ENCODE results near the gene RGCC.

Gene RGCC

DNA sequence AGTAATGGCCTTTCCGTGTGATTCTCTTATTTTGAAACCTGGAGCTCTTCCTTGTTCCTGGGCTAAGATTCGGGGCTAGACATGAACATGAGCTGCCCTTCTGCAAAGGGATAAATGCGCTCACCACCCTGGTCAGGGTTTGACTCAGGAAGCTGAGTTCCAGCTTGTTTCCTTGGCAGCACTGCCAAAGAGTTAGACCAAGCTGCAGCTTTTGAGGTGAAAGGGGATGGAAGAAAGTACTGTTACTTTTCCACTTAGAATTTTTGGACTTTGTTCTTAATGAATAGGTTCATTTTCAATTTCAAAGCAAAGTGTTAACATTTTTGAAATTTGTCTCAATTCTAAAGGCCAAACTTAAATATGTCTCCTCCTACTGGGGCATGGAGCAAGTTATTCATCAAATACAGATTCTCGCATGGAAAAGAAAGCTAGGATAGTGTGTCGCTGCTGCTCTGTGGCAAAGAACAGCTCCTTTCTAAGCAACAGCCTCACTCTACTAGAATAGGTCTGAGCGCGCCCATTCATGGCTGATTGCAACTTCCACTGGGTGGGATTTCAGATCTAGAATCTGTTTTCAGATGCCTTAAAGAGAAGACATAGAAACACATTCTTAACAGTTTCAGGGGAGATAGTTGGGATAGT is 2.2 kb downstream of the RGCC start:
- DNase-seq (peak; percentile 43), ATAC-seq (peak; percentile 15)
- Mint-ChIP-seq H3K36me3 (ENCODE audit: low read depth) (peaks cover 49% of the 10 kb centered on the region), H3K4me3 (peak overlapping the region; percentile 89), H3K4me1 (peaks cover 68% of the 10 kb centered on the region), H3K9me3 (peaks cover 7% of the 10 kb centered on the region), H3K27me3 (peaks cover 19% of the 10 kb centered on the region), H3K27ac (peak overlapping the region; percentile 96)

GRCh38 chr13:41460074-41460465 is 2.7 kb downstream of the RGCC start:
- Mint-ChIP-seq H3K36me3 (ENCODE audit: low read depth) (peaks cover 55% of the 10 kb centered on the region), H3K9me3 (peaks cover 7% of the 10 kb centered on the region), H3K27ac (peak overlapping the region; percentile 96), H3K4me1 (peaks cover 73% of the 10 kb centered on the region), H3K4me3 (peak overlapping the region; percentile 89), H3K27me3 (peaks cover 19% of the 10 kb centered on the region)
- ATAC-seq (no peak), DNase-seq (no peak)

GRCh38 chr13:41460930-41461329 is 3.6 kb downstream of the RGCC start:
- no peak for DNase-seq
- ATAC-seq: no peak
- H3K4me1 Mint-ChIP-seq: peaks cover 80% of the 10 kb centered on the region
- H3K27me3 Mint-ChIP-seq: peaks cover 12% of the 10 kb centered on the region
- peak overlapping the region; percentile 89 for H3K4me3 Mint-ChIP-seq
- H3K27ac Mint-ChIP-seq: peak overlapping the region; percentile 96
- H3K36me3 Mint-ChIP-seq (ENCODE audit: low read depth): peaks cover 58% of the 10 kb centered on the region
- no peaks in the 10 kb centered on the region for H3K9me3 Mint-ChIP-seq

DNA sequence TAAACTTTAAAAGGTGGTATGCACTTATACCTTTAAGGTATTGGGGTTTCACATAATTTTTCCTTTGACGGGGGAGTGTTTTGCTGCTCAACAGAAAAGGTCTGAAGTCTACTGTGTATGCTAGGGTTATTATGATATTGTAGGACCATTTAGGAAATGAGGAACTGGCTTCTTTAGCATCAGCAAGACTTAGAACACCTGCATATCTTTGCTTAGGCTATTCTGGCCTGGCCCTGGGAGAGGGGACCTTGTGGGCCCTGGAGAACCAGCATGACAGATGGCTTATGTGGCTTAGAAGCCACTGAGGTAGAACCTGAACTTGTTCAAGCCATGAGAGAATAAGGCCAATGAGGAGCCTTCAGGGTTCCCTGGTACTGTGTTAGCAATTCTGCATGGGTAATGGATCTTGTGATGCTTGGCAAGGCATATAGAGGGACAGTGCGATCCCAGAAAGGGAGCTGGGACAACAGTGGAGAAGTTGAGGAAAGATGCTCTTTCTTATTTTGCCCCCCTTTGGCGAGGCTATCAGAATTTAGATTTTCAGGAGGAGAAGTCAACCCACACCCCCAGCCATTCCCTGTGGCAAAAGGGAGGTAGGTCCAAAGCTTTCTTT is 4.3 kb downstream of the RGCC start:
- Mint-ChIP-seq H3K36me3 (ENCODE audit: low read depth) (peaks cover 64% of the 10 kb centered on the region), H3K4me3 (peak overlapping the region; percentile 89), H3K4me1 (peaks cover 80% of the 10 kb centered on the region), H3K9me3 (no peaks in the 10 kb centered on the region), H3K27ac (peak overlapping the region; percentile 98), H3K27me3 (peaks cover 5% of the 10 kb centered on the region)
- ATAC-seq (no peak), DNase-seq (no peak)

DNA sequence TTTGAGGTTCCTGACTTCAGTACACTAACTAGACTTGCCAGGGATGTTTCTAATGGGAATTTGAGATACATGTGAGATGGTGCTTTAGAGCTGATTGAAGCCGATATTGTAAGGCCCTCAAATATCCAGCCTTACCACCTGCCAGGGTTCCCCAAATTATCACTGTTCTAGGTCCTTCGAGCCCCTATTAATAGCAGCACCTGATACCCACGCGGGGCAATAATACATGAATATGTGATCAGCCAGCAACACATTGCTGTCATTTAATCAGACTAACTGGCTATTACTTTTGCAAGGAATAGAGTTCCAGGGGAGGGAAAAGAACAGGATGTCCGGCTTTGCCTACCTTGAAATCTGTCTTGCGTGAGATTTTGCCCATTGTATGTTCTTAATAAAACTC is 5.1 kb downstream of the RGCC start:
- peaks cover 72% of the 10 kb centered on the region for H3K36me3 Mint-ChIP-seq (ENCODE audit: low read depth)
- peak overlapping the region; percentile 89 for H3K4me3 Mint-ChIP-seq
- H3K27ac Mint-ChIP-seq: peak overlapping the region; percentile 98
- no peaks in the 10 kb centered on the region for H3K9me3 Mint-ChIP-seq
- peaks cover 83% of the 10 kb centered on the region for H3K4me1 Mint-ChIP-seq
- ATAC-seq: no peak
- DNase-seq: no peak
- H3K27me3 Mint-ChIP-seq: peaks cover 2% of the 10 kb centered on the region

GRCh38 chr13:41463838-41464602 is 6.7 kb downstream of the RGCC start:
- peak; percentile 55 for ATAC-seq
- Mint-ChIP-seq H3K27ac (peak overlapping the region; percentile 98), H3K27me3 (no peaks in the 10 kb centered on the region), H3K4me3 (peak overlapping the region; percentile 89), H3K9me3 (no peaks in the 10 kb centered on the region), H3K4me1 (peaks cover 93% of the 10 kb centered on the region), H3K36me3 (ENCODE audit: low read depth) (peaks cover 81% of the 10 kb centered on the region)
- DNase-seq: peak; percentile 74

DNA sequence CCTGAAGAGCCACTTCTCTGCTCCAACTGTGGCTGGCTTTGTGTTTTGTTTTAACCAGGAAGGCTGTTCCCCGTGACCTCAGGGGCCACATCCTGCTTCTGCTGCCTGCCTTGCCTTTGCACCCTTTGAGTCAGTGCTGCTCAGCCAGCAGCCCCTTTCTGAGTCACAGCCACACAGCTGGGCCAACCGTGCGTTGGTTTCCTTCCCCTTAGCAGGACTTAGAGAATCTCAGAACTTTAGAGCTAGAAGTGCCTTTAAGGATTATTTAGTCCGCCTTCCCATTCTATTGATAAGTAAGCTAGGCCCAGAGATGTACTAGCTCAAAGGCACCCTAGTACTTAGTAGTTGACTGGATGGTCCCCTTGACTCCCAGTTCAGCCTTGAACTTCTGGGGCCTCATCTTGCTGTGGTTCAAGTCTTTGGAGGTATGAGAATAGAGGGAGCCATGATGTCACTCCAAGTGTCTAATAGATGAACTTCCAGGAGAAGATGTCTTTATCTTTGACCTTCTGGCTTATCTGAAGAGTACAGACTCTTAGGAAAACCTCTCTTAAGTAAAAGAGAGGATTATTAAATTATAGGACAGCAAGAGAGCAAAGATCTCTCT is 8.0 kb downstream of the RGCC start:
- H3K4me1 Mint-ChIP-seq: peaks cover 94% of the 10 kb centered on the region
- ATAC-seq: peak; percentile 87
- no peaks in the 10 kb centered on the region for H3K27me3 Mint-ChIP-seq
- H3K9me3 Mint-ChIP-seq: no peaks in the 10 kb centered on the region
- H3K36me3 Mint-ChIP-seq (ENCODE audit: low read depth): peaks cover 80% of the 10 kb centered on the region
- peak overlapping the region; percentile 89 for H3K4me3 Mint-ChIP-seq
- peak; percentile 84 for DNase-seq
- peak overlapping the region; percentile 98 for H3K27ac Mint-ChIP-seq

DNA sequence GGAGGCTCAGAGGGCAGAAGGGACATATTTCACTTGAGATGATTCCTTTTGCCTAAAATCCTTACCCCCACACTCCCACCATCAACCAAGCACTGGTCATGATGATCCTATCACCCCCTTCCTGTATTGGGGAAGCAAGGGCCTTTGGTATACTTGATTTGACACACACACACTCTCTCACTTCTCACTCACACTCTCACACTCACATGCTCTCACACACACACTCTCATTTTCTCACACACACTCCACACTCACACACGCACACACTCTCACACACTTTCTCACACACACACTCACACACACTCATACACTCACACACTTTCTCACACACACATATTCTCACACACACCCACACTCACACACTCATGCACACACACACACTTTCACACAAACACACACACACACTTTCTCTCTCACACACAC is 8.6 kb downstream of the RGCC start:
- Mint-ChIP-seq H3K9me3 (no peaks in the 10 kb centered on the region), H3K4me1 (peaks cover 92% of the 10 kb centered on the region), H3K27me3 (no peaks in the 10 kb centered on the region), H3K4me3 (peak overlapping the region; percentile 89), H3K27ac (peak overlapping the region; percentile 98), H3K36me3 (ENCODE audit: low read depth) (peaks cover 79% of the 10 kb centered on the region)
- no peak for ATAC-seq
- DNase-seq: no peak

DNA sequence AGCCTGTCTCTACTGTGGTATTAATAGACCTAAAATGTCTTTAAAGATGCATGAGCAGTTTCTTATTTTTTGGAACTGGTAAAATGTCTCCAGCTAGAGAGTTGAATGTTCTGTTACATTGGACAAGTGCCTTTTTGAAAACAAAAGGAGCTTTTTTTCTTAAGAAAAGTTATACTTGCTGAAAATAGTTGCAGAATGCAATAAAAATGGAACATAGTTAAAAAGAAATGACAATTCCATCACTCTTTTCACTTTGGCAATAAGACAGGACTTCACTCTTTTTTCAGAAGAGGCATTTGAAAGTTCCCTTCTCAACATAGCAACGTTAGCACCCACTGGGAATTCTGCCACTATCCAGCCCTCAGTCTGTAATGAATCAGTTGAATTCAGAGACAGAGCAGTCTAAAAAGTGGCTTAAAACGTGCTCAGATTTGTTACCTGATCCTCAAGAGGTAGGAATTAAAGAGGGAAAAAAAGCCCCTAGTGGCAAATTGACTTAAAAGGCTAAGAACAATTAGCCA is 10.1 kb downstream of the RGCC start:
- ATAC-seq (no peak), DNase-seq (no peak)
- peaks cover 82% of the 10 kb centered on the region for H3K36me3 Mint-ChIP-seq (ENCODE audit: low read depth)
- H3K4me1 Mint-ChIP-seq: peaks cover 93% of the 10 kb centered on the region
- H3K9me3 Mint-ChIP-seq: no peaks in the 10 kb centered on the region
- peak overlapping the region; percentile 98 for H3K27ac Mint-ChIP-seq
- no peaks in the 10 kb centered on the region for H3K27me3 Mint-ChIP-seq
- peak overlapping the region; percentile 44 for H3K4me3 Mint-ChIP-seq

GRCh38 chr13:41468631-41469030 is 11.3 kb downstream of the RGCC start:
- Mint-ChIP-seq H3K36me3 (ENCODE audit: low read depth) (peaks cover 83% of the 10 kb centered on the region), H3K27me3 (no peaks in the 10 kb centered on the region), H3K4me1 (peaks cover 91% of the 10 kb centered on the region), H3K27ac (peak overlapping the region; percentile 98), H3K9me3 (no peaks in the 10 kb centered on the region), H3K4me3 (no peak overlapping the region)
- ATAC-seq: no peak
- no peak for DNase-seq

- ATAC-seq (peak; percentile 83), DNase-seq (peak; percentile 59)
- Mint-ChIP-seq H3K9me3 (no peaks in the 10 kb centered on the region), H3K4me1 (peaks cover 75% of the 10 kb centered on the region), H3K4me3 (no peak overlapping the region), H3K27ac (peak overlapping the region; percentile 82), H3K36me3 (ENCODE audit: low read depth) (peaks cover 73% of the 10 kb centered on the region), H3K27me3 (no peaks in the 10 kb centered on the region)
Observed at GRCh38 chr13:41470196-41470595, 12.8 kb downstream of the RGCC start.

DNA sequence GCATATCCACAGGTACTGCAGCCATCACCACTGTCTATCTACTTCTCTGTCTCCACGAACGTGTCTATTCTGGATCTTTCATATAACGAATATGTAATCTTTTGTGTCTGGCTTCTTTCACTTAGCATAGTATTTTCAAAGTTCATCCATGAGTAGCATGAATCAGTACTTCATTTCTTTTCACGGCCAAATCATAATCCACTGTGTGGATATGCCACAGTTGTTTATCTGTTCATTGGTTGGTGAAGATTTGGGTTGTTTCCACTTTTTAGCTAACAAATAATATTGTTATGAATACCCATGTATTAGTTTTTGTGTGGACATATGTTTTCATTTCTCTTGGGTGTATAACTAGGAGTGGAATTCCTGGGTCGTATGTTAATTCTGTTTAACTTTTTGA is 14.4 kb downstream of the RGCC start:
- Mint-ChIP-seq H3K9me3 (peaks cover 4% of the 10 kb centered on the region), H3K27ac (peak overlapping the region; percentile 70), H3K36me3 (ENCODE audit: low read depth) (peaks cover 62% of the 10 kb centered on the region), H3K27me3 (no peaks in the 10 kb centered on the region), H3K4me1 (peaks cover 59% of the 10 kb centered on the region), H3K4me3 (no peak overlapping the region)
- no peak for DNase-seq
- ATAC-seq: no peak

- no peak for ATAC-seq
- Mint-ChIP-seq H3K36me3 (ENCODE audit: low read depth) (peaks cover 3% of the 10 kb centered on the region), H3K4me1 (peaks cover 42% of the 10 kb centered on the region), H3K9me3 (peaks cover 36% of the 10 kb centered on the region), H3K27me3 (no peaks in the 10 kb centered on the region), H3K27ac (peak overlapping the region; percentile 12), H3K4me3 (no peak overlapping the region)
- no peak for DNase-seq
Observed at GRCh38 chr13:41487222-41487621, 29.9 kb downstream of the RGCC start.

DNA sequence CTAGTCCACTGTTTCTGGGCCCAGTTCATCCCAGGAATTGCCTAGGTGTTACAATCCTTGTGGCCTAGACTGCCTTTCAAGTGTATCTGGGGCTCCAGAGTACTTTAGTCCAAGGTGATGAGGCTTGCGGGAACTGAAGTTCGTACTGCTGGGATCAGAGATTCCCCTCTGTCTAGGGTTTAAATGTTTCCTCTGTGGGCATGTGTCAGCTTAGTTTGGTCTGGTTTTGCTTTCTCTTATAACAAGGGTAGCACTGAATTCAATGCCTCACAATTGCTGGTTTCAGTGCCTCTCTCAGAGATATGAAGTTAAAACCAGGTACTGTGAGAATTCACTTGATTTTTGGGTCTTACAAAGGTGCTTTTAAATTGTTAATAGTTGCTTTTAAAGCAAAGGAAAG is 30.8 kb downstream of the RGCC start:
- Mint-ChIP-seq H3K36me3 (ENCODE audit: low read depth) (peaks cover 3% of the 10 kb centered on the region), H3K27me3 (no peaks in the 10 kb centered on the region), H3K9me3 (peaks cover 29% of the 10 kb centered on the region), H3K4me1 (peaks cover 51% of the 10 kb centered on the region), H3K27ac (peak overlapping the region; percentile 74), H3K4me3 (peak overlapping the region; percentile 38)
- ATAC-seq (peak; percentile 56), DNase-seq (no peak)

All from activated naive CD8-positive, alpha-beta T cell treated with anti-CD3 and anti-CD28 coated beads, Interleukin-2, amount 50 U/mL, for 24 hours (primary cell).